COR-L47 (cell line): ENCODE measurements around the gene NPC1.
"Not testable (repeated sequence)": the region's sequence is repeated elsewhere in the genome, so short reads cannot be mapped to it uniquely, and the experiment has no call there.

Source experiments
- DNase-seq: peaks from one replicate; lab custom pipeline; 2025; lab: John Stamatoyannopoulos, UW

Gene NPC1

DNA sequence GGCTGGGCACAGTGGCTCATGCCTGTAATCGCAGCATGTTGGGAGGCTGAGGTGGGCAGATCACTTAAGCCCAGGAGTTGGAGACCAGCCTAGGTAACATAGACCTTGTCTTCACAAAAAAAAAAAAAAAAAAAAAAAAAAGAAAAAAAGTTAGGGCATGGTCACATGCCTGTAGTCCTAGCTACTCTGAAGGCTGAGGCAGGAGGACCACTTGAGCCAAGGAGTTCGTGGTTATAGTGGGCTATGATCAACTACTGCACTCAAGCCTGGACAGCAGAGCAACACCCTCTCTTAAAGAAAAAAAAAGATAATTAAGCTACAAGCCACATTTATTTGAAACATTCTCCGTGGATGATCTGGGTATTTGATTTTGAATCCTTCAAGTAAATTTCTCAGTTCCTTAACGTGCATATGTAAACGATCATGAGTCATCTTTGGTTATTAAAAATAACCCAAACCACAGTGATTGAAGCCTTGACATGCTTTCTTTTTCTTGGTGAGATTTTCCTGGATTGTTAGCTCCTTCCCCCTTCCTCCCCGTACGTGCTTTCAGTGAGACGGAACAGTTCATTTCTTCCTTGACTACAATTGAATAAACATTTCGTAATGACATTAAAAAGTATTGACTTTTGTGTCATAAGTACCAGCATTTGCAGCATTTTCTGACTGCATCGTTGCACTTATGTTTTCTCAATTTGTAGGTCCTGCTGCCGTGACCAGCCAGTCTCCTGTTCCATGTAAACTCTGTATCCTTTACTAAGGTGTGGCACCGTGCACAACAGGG, 62.7 kb downstream of the NPC1 start:
- DNase-seq = no peak

DNA sequence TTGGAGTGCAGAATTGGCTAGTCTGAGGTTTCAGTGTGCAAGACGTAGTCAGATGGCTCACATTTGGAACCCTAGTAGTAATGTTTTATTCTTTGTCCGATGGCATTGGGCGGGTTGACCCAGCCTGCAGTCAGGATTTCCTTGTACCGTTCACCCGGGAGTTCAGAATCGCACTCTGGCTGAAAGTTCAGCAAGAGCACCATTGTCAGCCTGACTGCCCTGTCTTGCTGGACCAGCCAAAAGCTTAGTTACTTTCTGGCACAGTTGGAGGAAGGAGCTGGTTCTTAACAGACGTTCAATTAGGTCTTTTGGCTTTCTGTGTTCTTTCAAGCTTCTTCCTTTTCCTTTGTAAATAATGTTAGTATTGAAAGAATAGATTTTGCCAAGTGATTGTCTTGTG, 64.4 kb downstream of the NPC1 start:
- no peak for DNase-seq

DNA sequence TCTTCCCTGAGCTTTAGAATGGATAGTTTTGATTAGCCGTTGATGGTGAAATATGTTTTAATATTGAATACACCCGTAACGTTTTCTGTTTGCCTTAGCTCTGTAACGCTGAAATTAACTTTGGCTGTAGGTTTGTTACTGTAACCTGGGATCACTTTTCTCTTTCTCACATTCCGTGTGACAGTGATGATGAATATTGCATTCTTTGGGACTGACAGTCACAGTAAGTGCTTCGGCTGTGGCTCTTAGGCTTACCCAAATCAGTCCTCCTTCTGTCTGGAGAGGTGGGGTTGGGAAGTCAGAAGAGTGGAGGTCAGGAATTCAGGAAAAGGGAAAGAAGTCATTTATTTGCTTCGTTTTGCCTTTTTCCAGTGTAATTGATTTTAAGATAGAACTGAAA, 65.0 kb downstream of the NPC1 start:
- no peak for DNase-seq

DNA sequence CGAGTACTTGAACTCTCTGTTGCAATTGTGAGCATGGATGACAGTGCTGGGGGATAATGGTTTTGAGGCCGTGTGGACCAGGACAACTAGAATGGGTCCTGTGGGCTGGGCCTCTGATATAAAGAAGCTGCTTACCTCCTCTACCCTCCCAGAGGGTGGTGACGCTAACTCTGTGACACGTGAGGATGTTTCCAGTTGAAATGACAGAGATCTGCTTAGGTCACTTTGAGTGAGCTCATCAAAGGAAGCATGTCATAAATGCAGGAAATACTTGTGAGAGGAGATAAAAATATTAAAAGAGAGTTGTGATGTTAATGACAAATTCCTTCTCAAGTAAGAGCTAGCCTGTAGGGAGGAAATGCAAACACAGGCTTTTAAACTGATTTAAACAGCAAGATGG, 66.6 kb downstream of the NPC1 start:
- DNase-seq = no peak

DNA sequence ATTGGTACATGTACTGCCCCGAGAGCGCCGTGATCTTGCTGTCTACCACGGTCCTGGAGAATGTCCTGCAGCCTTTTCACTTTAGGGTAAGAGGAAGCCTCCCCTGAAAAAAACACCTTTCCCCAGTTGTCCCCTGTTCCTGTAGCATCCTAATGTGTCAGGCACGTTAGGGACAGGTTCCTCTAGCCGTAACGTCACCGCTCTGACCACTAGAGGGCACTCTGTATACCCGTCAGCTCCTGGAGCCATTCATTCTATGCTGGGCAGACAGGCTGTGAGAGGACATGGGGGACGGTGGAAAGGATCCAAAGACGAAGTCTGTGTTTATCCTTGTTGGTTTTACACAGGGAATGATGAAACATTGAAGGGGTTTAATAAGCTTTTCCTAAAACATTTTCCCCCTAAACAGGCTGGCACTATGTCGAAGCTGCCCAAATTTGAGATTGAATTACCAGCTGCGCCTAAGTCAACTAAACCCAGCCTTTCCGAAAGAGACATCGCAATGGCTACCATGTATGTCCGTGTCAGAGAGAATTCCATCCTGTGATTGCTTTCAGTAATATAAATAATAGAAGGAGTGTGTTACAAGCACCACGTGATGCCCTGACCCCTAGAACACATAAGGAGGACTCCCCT, 70.3 kb downstream of the NPC1 start:
- DNase-seq = peak; percentile 70

DNA sequence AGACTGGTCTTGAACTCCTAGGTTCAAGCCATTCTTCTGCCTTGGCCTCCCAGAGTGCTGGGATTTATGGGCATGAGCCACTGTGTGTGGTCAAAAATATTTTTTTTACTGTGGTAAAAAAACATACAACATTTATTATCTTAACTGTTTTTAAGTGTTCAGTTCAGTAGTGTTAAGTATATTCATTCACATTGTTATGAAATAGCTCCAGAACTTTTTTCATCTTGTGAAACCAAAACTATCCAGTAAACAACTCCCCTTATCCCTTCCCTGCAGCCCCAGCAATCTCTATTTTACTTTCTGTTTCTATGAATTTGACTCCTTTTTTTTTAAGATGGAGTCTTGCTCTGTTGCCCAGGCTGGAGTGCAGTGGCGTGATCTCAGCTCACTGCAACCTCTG, 73.7 kb downstream of the NPC1 start:
- DNase-seq = no peak

DNA sequence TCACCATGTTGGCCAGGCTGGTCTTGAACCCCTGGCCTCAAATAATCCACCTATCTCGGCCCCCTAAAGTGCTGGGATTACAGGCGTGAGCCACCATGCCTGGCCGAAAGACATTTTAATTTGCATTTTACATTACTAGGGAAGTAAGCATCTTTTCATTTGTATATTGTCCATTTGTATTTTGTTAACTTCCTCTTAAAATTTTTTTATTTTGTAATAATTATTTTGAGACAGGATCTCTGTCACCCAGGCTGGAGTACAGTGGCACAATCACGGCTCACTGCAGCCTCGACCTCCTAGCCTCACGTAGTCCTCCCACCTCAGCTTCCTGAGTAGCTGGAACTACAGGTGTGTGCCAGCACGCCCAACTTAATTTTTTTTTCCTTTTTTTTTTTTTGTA, 74.1 kb downstream of the NPC1 start:
- DNase-seq = not testable (repeated sequence)

DNA sequence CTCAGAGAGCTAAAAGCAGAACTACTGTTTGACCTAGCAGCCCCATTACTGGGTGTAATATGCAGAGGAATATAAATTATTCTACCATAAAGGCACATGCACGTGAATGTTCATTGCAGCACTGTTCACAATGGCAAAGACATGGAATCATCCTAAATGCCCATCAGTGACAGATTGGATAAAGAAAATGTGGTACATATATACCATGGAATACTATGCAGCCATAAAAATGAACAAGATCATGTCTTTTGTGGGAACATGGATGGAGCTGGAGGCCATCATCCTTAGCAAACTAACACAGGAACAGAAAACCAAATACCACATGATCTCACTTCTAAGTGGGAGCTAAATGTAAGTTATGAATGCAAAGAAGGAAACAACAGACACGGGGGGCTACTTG, 75.4 kb downstream of the NPC1 start:
- DNase-seq = not testable (repeated sequence)

DNA sequence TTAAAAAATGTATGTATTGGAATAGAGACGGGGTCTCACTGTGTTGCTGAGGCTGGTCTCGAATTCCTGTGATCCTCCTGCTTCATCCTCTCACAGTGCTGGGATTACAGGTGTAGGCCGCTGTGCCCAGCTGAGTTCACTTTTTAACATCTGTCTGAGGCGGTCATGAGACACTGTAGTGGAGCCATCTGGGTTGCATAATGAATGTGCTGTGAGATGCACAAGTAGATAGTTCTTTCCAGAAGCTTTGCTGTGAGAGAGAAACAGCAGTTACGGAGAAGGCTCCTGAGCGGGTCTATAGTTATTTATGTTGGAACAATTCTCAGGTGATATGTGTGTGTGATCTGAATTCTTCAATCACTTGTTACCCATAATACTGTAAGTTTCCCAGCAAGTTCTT, 79.9 kb downstream of the NPC1 start:
- DNase-seq = no peak

DNA sequence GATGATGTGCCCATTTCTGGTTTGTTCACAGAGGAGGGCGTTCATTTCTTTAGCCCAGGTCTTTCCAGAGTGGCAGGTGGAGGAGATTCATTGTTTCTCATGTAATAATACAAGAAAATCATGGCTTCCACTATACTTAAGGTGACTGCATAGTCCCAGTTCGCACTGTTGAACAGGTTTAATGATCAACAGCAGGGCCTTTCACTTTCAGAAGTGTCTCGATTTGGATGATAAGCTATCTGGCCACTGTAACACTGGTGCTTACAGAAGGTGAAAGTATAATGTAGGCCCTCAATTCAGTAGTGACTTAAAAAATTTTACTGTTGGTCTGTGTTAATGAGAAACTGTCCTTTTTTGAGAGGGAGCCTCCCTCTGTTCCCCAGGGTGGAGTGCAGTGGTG, 81.6 kb downstream of the NPC1 start:
- DNase-seq = no peak

DNA sequence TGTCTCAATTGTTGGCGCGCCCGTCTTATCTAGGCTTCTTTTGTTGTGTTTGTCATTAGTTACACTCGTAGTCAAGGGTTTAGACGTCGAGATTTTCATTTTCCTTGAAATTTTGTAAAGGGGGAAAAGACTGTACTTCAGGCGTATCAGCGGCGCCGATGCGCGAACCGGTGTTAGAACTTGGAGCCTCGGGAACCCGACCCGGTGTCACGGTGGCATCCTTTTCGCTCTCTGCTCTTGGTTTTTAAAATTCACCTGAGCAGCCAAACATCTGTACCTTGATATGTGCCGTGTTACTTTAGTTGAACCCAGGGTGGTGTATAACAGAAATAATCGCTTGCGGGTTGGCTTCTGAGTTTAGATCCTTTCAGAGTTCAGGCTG, 82.4 kb downstream of the NPC1 start:
- no peak for DNase-seq

DNA sequence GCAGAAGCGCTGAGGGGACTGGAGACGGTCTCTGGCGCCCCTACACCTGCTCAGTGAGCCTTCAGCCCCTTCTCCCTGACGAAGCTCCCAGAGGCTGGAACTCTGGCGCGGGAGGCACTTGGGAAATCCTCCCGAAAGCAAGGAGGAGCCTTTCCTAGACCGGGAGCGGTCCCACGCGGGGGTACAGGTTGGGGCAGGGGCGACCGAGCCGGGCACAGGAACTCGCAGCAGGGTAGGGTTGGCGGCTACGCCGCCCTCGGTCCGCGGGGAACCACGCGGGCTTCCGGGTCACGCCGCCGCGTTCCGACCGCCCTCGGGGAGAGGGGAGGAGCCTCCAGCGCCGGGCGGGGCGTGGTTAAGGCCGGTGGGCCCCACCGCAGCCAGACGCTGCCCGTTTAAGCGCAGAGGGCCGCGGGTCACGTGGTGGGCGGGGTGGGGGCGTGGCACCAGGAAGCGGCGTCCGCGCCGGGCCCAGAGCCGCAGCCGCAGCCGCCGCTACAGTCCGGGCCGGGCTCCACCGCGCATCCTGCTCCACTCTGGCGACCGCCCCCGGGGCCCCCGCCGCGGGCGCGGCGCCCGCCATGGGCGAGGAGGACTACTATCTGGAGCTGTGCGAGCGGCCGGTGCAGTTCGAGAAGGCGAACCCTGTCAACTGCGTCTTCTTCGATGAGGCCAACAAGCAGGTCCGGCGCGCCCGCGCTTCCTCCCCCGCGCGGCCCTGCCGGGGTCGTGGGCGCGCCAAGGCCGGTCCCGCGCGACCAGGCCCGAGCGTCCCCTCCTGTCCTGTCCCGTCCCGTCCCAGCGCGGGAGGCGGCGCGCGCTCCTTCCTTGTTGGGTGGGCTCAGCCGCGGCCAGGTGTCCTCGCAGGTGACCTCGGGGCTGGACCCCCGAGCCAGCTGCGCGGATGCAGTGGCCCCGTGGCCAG, 83.0 kb downstream of the NPC1 start, which contains the start of gene RMC1:
Gene RMC1 (plus strand): TSS at position 474 of the 925 bp plus-strand sequence. CDS start 108 bp downstream, at position 582.
- peak; percentile 97 for DNase-seq

DNA sequence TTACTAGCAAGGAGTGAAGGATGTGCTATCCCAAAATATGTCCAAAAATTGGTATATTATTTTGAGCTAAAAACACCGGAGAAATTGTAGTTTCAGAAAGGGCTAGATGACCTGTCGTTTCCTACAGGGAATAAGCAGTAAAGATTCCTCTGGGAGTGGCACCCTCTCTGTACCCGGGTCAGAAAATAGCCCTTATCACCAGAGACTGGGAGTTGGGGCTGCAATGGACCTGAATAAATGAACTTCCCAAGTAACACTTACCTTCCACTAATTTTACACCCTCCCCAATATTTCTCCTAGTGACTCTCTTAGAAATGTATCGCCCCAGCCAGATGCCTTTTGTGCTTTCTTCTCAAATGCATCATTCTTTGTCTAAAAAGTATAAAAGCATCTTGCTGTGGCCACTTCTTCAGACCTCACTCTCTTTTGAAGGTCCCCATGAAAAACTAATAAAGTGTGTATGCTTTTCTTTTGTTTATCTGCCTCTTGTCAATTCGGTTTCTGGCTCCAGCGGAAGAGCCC, 83.7 kb downstream of the NPC1 start:
- no peak for DNase-seq

DNA sequence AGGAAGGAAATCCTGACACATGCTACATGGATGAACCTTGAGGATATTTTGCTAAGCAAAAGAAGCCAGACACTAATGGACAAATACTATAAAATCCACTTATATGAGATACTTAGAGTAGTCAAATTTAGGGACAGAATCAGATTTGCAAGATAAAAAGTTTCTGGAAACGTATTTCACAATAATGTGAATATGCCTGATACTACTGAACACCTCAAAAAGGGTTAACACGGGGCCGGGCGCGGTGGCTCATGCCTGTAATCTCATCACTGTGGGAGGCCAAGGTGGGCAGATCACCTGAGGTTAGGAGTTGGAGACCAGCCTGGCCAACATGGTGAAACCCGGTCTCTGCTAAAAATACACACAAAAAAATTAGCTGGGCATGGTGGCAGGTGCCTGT, 84.7 kb downstream of the NPC1 start:
- DNase-seq = no peak

DNA sequence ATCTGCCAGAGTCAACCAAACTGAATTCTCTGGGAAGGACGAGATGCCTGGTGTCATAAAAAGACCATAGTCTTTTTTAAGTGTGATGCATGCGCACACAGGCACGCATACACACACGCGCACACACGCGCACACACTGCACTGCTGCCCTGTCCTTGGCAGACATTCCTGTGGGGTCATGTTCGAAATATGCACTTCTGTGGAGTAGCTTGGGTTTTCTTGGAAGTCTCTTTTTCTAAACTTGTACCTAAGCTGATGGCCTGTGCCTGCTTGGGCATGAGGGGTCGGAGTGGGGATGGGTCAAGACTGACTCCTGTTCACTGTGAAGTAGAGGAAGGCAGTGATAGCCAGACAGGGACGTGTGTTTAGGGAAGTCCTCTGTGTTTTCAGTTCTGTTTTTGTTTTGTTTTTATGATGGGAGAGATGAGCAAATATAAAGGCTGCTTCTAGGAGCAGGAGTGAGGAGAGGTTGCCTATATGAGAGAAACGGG, 87.0 kb downstream of the NPC1 start:
- DNase-seq = no peak

DNA sequence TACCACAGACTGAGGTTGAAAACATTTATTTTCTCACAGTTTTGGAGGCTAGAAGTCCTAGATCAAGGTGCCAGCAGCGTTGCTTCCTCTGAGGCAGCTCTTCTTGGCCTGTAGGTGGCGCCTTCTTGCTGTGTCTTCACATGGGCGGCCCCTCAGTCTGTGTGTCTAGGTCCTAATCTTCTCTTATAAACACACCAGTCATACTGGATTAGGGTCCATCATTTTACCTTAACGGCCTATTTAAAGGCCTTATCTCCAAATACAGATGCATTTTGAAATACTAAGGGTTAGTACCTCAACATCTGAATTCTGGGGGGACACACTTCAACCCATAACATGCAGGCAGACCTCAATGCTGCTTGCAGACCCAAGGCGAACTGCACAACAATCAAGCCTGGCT, 87.4 kb downstream of the NPC1 start:
- peak; percentile 69 for DNase-seq

DNA sequence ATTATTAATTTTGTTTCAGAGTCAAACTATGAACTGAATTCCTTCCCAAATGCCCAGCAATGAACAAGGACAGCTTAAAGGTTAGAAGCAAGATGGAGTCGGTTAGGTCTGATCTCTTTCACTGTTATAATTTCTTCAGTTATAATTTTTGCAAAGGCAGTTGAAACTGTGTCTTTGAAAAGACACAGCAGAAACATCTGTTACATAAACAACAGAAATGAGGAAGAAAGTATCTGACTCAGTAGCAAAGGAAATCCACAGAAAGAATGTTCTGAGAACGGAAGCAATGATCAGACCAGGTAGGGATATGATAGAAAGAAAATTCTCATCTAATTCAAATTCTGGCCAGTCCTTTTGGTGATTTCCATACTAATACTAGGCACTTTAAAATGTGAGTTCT, 88.2 kb downstream of the NPC1 start:
- DNase-seq = no peak

DNA sequence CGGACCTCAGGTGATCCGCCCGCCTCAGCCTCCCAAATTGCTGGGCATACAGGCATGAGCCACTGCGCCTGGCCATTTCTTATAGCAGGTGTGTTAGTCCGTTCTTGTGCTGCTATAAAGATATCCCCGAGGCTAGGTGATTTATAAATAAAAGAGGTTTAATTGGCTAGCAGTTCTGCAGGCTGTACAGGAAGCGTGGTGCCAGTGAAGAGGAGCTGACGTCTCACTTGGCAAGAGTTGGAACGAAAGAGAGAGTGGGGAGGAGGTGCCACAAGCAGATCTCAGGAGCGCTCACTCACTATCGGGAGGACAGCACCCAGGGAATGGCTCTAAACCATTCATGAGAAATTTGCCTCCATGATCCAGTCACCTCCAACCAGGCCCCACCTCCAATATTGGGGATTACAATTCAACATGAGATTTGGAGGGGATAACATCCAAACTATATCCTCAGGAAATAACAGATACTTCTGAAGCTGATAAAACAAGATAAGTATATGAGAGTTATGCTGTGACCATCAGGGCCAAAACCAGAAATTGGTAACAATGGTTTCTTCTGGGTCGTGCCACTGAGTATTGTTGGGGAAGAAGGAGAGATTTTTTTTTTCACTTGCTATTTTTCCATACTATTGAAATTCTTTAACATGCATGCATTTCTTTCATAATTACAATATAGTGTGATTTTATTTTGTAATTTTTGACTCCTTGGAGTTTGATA, 90.4 kb downstream of the NPC1 start:
- DNase-seq = peak; percentile 74

DNA sequence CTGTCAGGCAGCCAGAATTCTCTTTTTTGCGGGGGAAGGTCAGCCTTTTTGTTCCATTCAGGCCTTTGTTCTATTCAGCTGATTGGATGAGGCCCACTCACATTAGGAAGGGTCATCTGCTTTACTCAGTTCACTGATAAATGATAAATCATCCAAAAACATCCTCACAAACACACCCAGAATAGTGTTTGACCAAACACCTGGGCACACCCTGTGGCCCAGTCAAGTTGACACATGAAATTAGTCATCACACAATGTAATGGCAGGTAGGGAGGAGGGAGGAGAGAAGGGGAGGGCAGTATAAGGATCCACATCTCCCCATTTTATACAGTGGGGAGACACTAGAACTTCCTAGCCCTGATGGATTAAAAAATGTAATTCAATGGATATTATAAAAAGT, 91.3 kb downstream of the NPC1 start:
- peak; percentile 15 for DNase-seq

DNA sequence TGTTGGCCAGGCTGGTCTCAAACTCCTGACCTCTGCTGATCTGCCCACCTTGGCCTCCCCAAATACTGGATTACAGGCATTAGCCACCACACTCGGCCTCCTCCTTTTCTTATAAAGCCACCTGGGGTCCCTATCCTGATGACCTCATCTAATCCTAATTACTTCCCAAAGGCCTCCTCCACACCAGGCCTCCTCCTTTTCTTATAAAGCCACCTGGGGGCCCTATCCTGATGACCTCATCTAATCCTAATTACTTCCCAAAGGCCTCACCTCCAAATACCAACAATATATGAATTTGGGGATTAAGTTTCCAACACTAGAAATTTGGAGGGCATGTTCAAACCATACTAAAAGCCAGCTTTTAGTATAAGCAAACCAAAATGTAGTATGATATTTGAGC, 92.7 kb downstream of the NPC1 start:
- no peak for DNase-seq

DNA sequence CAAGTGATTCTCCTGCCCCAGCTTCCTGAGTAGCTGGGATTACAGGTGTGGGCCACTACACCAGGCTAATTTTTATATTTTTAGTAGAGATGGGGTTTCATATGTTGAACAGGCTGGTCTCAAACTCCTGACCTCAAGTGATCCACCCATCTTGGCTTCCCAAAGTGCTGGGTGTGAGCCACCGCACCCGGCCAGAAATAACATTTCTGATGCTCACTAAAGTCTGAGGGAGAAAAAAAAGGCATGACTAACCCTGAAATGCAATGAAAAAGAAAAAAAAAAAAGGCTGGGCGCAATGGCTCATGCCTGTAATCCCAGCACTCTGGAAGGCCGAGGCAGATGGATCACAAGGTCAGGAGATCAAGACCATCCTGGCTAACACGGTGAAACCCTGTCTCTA, 96.7 kb downstream of the NPC1 start:
- DNase-seq = not testable (repeated sequence)
